ENCODE results near the gene SYCE1.
A peak's percentile ranks its signal among the peaks of the same experiment; 100 is the strongest.
"Not testable (repeated sequence)": the region's sequence is repeated elsewhere in the genome, so short reads cannot be mapped to it uniquely, and the experiment has no call there.

Gene SYCE1

DNA sequence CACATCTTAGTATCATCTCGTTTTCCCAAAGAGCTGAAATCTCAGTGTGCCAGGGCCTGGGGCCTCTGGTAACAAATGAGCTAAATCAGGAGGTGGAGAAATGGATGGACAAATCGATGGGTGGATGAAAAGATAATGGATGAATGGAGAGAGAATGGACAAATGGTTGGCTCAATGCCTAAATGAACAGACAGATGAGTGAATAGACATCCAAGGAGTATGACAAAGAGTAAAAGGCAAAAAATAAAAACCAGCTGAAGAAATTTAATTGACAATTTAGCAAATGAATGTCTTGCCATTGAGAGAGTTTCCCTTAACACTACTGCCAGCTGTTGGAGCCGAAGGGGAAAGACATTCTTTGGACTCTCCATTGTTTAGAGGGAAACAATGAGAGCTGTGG lies 8.0 kb downstream of the SYCE1 start:
- DNase-seq (ENCODE audit: low read depth), result no peak

GRCh38 chr10:133555521-133555920 lies 9.9 kb downstream of the SYCE1 start:
- DNase-seq (ENCODE audit: low read depth), result no peak

GRCh38 chr10:133554600-133554999 lies 10.8 kb downstream of the SYCE1 start:
- no peak for DNase-seq (ENCODE audit: low read depth)

DNA sequence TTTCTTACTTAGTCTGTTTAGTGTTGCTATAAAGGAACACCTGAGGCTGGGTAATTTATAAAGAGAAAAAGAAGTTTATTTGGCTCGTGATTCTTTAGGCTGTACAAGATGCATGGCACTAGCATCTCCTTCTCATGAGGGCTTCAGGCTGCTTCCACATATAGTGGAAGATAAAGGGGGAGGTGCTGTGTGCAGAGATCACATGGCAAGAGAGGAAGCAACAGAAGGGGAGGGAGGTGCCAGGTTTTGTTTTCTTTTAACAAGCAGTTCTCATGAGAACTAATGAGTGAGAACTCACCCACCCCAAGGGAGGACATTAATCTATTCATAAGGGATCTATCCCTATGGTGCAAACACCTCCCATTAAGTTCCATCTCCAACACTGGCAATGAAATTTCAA lies 20.9 kb downstream of the SYCE1 start:
- DNase-seq (ENCODE audit: low read depth), result no peak

- DNase-seq (ENCODE audit: low read depth), result not testable (repeated sequence)
These were observed 23.9 kb downstream of the SYCE1 start for GRCh38 chr10:133541441-133541975.

DNA sequence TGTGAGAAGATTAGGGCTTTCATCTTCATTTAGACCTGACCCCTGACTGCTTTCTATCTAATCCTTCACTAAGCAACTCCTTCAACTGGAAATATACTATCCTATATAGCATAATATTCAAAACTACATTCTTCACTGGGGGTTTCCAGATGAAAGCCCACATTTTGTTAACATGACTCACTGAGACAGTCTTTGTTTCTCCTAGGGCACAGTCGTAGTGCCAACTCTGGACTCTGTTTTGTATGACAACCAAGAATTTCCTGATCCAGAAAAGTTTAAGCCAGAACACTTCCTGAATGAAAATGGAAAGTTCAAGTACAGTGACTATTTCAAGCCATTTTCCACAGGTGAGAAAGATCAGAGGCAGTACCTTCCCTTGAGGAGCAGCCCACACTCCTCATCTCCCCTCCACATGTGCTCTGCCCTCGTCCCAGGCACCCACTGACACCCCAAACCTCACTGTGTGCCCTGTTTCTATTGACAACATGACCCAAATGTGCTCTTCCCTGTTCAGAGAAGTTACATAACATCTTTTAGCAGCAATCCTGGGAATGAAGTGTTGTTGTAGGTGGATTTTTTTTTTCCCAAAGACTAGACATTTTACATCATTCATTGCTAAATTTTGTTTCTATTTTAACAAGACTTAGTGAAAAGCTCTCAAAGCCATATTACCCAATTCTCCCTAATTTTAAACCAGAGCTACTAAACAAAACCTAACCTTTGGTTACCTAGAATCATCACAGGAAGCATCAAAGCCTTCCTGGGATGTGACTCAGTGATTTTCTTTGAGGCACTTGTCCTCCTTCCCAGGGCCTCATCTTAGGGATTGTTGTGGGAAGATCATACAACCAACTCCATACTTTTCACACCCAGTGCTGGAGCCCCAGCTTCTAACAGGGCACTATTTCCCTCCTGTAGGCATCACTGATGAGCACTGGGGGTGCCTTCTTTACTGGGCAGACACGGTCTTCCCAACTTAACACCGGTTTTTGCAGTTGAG lies 27.5 kb downstream of the SYCE1 start:
- DNase-seq (ENCODE audit: low read depth), result no peak

DNA sequence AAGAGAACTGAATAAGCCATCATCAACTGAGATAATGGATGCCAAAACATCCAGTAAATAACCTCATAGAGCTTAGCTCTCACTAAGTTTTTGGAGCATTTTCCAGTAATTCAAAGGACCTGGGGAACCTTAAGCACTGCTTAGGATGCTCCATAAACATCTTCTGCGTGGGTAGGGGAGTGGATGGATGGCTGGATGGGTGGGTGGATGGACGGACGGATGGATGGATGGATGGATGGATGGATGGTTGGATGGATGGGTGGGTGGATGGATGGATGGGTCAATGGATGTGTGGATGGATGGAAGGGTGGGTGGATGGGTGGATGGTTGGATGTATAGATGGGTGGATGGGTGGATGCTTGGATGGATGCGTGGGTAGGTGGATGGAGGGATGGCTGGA lies 29.2 kb downstream of the SYCE1 start:
- DNase-seq (ENCODE audit: low read depth), result no peak

- no peak for DNase-seq (ENCODE audit: low read depth)
These were observed 31.0 kb downstream of the SYCE1 start for GRCh38 chr10:133534417-133534816.

DNA sequence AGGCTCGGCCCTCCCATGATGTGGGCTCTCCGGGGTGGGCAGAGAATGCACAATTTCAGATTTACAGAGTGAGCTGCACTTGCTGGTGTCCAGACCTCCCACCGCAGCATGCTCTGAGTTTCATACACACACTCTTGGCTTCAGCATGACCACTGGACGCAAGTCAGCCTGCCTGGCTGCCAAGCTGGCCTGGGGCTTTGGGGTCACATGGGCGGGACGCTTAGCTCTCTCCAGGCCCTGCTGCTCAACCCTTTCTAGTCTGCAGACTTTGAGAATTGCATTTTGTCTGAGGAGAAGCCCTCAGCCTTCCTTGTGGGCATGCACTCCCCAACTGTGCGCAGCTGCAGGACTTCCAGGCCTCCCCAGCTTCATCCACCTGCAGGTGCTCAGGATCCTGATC lies 32.5 kb downstream of the SYCE1 start:
- no peak for DNase-seq (ENCODE audit: low read depth)

- no peak for DNase-seq (ENCODE audit: low read depth)
These were observed 34.9 kb downstream of the SYCE1 start for GRCh38 chr10:133530506-133530905.

DNA sequence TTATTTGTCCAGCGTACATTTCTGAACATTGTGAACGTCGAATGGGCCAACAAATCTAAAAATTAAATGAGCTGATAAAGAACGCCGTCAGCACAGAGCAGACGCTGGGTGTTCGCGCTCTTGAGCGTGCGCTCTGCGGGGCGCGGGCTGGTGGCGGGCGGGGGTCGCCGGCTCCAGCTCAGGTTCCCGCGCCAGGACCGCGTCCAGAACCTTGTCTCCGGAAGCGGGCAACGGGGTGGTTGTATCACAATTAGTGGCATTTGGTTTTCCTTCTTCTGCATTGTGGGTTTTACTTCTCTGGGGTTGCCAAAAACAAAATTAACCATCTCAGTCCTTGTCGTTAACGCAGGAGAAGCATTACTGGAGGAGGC lies 35.8 kb downstream of the SYCE1 start:
- DNase-seq (ENCODE audit: low read depth), result no peak

DNA sequence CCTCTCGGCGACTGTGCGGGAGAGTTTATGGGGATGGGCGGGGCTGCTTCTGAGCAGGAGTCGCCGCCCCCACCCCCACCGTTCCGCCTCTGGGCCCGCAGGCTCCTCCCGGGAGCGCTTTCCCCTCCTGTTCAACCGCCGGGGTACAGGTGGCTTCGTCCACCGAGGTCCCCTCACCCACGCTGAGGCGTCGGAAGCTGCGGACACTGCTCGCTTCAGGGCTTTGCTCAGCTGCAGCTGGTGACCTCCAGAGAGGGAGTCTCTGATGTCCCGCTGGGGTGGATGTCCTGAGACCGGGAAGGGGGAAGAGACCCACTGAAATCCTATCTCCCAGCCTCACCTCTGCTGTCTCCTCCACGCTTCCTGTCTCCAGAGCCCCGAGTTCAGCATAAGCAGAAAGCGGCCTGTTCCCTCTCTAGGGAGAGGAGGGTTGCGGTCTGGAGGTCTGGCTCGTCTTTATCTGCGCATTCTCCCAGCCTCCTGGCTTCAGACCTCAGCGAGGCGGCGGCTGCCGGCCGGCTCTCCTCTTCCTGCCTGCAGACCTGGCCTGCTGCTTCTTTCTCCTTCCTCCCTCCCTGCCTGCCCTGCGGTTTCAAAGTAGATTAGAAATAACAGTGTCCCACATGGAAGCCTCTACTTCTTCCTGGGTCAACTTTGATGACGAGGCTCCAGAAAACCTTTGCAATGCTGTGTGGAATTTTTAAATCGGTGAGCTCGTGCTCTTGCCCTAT lies 36.4 kb downstream of the SYCE1 start:
- no peak for DNase-seq (ENCODE audit: low read depth)

GRCh38 chr10:133528296-133528844 lies 37.0 kb downstream of the SYCE1 start:
- no peak for DNase-seq (ENCODE audit: low read depth)

GRCh38 chr10:133527771-133528271 lies 37.6 kb downstream of the SYCE1 start:
- no peak for DNase-seq (ENCODE audit: low read depth)

GRCh38 chr10:133526957-133527588 lies 38.3 kb downstream of the SYCE1 start, which contains the start of gene CYP2E1:
Gene CYP2E1, plus strand, starts transcription at chr10:133527363. Its CDS starts 33 bp downstream, at chr10:133527396.
- no peak for DNase-seq (ENCODE audit: low read depth)

- DNase-seq (ENCODE audit: low read depth), result no peak
These were observed 39.9 kb downstream of the SYCE1 start for GRCh38 chr10:133525444-133525843.

- DNase-seq (ENCODE audit: low read depth), result no peak
These were observed 41.7 kb downstream of the SYCE1 start for GRCh38 chr10:133523631-133524203.

GRCh38 chr10:133520193-133520738 lies 45.1 kb downstream of the SYCE1 start:
- peak; percentile 94 for DNase-seq (ENCODE audit: low read depth)

DNA sequence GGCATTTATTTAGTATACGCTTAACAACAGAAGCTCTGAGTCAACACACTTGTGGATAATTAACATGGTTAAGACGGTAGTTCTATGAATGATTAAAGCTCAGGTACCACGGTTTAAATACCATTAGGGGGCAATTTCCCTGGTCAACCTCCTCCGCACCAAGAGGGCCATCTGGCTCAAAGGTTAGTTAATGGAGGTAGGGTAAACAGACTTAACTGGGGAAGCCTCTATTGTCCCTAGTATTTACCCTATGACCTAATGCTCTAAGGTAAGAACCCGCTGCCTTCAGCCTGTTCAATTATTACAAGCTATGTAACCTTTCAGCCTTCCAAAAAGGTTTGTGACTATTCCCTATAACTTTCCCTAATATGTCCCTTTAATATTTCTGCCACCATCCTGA lies 46.9 kb downstream of the SYCE1 start:
- DNase-seq (ENCODE audit: low read depth), result not testable (repeated sequence)

DNA sequence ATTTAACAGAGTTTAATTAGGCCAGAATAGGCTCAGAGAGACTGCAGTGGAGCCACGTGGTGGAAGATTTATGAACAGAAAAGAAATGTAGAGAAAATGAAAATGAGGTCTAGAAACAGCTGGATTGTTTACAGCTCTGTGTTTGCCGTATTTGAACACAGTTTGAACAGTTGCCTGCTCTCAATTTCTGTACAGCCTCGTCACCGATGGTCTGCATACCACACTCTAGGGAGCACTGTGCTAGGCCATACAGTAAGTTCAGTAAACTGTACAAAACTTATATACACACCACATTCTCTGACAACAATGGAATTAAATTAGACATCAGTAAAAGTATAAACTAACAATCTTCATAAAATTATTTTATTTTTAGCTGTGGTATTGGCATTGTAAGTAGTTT lies 49.3 kb downstream of the SYCE1 start:
- DNase-seq (ENCODE audit: low read depth), result no peak

DNA sequence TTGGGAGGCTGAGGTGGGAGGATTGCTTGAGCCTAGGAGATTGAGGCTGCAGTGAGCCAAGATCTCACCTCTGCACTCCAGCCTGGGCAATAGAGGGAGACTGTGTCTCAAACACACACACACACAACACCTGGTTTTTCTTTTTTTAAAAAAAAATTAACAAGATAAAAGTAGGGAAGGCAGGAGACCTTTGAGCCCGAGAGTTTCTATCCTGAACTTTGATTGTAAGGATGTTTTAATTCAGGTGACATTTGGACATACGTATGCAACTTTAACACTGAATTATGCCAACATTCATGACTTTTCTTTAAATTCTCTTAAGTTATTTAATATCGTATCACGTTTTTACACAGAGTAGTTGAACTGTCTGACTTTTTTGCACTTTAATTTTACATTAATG lies 49.9 kb downstream of the SYCE1 start:
- DNase-seq (ENCODE audit: low read depth), result no peak

Data from stimulated activated CD8-positive, alpha-beta memory T cell treated with anti-CD3 and anti-CD28 coated beads, Interleukin-7, amount 100 ng/mL, for 24 hours (primary cell).